ENCODE measurements around the gene BEND3. TPM values are rescaled to one million over a fixed set of nuclear protein-coding genes. Genes with fewer than 3 reads are reported as not detected.
"Not testable (repeated sequence)": the region's sequence is repeated elsewhere in the genome, so short reads cannot be mapped to it uniquely, and the experiment has no call there.

BEND3 gene
- polyA plus RNA-seq, 1 donor = 3.7 TPM

DNA sequence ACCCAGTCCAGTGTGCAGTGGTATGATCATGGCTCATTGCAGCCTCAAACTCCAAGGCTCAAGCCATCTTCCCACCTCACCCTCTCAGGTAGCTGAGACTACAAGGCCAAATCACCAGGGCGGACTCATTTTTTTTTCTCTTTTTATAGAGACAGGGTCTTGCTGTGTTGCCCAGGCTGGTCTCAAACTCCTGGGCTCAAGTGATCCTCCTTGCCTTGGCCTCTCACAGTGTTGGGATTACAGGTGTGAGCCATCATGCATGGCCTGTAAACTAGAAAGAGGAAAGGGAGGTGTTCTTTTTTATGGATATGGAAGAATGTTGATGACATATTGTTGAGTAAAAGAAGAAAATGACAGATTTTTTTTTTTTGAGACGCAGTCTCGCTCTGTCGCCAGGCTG lies 5.1 kb upstream of the BEND3 start:
- DNase-seq = no peak

DNA sequence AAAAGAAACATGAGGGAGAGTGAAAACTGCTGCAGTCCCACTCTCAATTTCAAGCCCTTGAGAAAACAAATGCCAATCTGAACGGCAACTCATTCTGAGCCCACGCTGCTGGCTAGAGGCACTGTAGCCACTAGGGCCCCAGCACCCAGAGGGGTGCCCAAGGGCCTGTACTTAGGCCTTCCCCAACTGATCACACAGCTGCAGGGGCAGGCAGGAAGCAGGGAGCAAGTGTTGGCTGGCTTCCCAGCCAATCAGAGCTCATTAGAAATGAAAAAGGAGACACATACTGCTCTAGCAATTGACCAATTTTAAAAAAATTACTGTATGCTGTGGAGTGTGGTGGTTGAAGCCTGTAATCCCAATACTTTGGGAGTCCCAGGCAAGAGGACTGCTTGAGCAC lies 3.7 kb upstream of the BEND3 start:
- no peak for DNase-seq

DNA sequence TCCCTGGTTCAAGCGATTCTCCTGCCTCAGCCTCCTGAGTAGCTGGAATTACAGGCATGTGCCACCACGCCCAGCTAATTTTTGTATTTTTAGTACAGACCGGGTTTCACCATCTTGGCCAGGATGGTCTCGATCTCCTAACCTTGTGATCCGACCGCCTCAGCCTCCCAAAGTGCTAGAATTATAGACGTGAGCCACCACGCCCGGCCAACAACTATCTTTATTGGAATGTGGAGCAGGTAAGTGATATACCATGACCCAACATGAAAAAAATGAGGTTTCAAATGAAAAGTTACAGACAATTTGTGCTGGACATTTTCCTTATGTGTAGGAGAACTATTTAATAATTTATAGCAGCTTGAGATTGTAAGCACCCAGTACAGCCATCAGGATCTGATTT lies 3.2 kb upstream of the BEND3 start:
- not testable (repeated sequence) for DNase-seq

DNA sequence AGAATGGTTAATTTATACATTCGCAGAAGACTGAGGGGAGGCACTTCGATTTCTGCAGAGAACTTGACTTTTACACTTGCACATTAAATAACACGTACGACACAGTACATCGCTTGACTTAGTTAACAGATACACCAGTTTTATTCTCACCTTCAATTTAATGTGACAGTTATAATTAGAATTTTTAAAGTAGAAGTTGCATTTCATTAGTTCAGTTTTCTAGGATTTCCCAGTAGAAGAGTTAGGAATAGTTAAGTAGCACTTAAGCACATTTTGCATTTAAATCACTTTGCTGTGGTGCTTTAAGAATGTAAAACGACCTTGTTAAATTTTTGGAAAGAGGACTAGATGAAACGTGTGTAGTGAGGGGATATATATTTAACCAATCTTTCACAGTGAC lies 1.6 kb upstream of the BEND3 start:
- DNase-seq = no peak

DNA sequence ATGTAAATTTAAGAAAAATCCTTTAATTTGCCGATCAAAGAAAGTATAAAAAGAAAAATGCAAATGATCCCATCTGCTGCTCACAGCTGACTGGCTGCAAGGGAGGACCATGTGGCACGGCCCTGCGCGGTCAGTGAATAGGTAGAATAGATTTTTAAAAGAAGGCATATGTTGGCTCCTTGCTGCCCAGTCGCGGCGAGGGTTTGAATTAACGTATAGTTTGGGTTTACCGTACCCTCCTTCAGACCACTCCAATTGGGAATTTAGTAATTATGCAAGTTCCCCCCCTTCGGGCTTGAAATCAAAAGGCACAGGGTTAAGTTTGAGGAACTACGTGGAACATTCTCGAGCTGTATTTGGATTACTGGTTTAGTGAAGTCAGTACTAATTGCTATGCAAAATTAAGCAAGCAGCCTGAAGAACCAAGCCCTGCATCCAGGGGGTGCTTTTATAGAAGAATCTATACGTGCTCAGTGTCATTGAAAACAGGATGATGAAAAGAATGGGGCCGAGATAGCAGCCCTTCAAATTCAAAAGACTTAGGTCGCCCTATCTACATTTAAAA lies 1.1 kb upstream of the BEND3 start:
- DNase-seq = no peak

DNA sequence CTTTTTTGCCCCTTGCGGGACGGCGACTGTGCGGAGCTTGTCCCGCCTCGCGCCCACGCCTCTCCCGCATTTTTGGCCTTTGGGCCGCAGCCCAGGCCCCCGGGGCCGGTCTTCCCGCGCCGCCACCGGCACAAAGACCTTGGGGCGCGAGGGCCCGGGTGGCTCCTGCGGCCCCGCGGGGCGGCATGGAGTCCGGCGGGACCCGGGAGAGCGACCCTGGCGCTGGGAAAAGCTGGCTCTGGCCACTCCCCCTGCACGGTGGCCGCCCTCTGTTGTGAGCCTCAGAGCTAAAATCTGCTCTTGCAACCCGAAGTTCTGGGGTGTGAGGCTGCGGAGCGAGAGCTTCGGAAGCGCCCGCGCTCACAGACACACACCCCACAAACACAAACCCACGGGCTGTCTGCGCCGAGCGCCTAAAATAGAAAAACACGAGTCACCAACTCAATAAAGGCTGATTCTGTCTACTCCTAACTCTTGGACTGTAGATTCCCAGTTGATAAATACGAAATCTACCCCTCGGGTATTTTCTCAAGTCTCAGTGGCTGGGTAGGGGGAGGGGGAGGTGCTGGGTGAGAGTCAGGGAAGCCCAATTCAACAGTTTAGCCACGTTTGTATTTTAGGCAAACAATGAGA lies 496 bp upstream of the BEND3 start:
- DNase-seq = peak; percentile 42

DNA sequence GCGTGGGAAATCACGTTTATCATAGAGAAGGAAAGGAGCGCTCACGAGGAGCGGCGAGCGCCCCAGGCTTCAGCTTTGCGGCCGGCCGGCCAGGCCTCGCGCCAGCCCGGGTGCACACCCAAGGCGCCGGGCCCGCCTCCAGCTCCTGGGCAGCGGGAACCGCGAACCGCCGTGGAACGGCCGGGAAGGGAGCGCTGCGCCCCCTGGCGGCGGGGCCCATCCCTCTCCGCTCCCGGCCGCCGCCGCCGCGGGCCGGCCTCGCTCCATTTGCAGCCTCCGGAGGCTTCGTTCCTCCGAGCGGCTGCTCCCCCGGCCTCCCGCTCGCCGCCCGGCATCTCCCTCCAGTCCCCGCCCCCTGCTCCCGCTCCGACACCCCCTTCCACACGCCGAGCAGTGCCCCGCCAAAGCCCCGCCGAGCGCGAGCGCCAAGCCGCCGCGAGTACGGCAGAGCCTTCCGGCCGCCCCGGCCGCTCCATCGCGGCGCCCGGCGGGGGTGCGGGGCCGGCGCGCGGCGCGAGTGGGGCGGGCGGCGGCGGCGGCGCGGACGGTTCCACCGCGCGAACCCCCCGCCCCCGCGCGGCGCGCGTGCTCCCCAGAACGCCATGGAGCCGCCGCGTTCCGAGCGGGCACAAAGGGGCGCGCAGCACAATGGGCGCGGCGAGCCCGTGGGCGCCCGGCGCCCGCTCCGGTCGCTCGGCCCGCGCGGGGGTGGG lies 946 bp downstream of the BEND3 start:
- DNase-seq = peak; percentile 89

DNA sequence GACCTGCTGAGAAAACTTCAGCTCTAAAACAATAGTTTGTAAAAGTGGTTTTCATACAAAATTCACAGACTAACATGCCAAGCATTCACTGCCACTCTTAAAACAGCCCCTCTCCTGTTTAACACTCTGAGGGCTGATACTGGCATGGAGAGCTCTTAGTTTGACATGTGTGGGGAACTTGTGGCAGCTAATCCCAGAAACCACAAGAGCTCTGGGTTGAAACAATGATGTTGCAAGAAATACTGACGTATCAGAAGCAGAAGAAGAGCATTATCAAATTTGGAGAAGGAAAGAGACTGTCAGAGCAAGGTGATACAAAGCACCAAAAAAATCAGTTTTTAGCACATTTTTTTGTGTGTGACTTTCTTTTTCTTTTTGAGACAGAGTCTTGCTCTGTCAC lies 5.1 kb downstream of the BEND3 start:
- no peak for DNase-seq

DNA sequence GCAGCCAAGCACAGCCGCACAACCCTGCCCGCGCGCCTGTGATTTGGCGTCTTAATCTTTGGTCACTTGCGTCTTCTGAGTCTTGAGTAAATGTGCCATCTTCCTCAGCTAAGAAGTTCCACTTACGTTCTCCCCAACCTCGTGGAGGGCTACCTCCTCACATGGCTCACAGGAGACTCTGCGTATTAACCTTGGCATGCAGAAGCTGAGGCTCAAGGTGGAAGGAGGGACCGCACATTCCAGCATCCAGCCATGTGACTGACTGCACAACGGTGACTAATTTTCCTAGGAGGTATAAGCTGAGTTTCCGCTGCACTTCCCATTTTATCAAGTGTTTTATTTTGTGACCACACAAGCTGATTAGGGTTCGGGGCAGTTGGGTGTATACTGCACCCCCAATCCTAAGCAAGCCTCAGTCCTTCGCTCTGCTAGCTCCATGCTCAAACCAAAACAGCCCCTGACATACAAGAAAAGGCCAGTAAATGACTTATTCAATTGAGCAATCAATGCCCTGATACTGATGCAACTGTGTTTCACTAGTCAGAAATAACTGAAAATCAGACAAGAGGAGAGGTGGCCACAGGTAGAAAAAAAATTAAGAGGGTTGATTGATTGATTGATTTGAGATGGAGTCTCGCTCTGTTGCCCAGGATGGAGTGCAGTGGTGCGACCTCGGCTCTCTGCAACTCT lies 7.0 kb downstream of the BEND3 start:
- DNase-seq = no peak

DNA sequence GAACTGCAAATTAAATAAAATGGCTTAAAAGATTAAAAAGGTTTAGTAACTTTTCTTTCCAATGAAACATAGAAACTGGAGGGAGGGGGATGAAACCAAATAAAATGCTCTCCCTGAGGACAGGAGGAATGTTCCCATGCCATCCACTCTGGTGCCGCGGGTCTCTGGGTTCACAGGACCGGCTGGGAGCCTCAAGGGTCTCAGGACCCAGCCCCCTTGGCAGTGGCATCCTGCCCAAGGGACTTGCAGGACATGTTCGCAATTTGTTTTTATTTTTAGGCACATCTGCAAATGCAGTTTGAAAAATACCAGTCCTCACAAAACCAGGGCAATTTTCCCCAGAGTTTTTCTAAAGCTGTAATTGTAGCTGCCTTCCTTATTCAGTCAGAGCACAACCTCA lies 7.5 kb downstream of the BEND3 start:
- DNase-seq = no peak

DNA sequence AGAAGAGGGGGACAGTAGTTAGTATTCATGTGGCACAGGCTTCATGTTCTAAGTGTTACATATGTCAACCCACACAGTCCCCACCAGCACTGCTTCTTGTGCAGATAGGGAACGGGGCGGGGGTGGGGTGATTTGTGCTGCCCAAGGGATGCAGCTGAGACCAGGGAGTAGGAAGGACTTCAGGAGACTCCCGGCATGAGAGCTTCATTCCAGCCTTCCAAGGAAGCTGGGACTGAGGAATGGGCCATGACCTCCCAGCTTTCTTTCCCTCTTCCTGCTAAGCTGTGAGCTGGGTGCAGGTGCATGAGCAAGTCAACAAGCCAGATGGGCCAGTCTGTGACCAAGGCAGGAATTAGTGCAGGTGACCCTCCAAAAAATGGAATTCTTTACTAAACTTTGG lies 9.2 kb downstream of the BEND3 start:
- no peak for DNase-seq

DNA sequence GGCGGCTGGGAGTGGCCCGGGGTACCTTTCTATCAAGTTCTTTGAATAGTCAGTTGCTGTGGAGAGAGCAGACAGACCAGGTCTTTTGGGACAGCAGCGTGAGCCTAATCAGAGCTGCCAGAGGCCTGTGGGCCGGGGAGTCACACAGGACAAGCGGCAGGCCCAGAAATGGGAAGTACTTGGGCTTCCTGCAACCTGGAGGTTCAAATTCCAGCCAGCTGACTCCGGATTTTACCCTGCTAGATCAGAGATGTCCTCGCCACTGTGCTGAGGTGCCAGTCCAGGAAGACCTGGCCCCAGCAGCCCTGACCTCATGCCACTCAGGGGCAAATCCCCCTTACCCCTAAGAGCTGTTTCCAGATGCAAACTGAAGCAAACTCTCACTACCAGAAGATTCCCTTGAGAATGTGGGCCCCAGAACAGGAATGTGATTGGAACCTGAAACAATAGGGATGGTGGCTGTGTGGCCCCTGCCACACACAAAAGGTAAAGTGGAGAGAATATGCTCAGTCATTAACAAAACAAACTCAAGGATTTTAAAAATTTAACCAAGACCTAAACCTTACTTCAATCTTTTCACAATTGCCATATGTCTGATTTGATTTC lies 9.7 kb downstream of the BEND3 start:
- no peak for DNase-seq

DNA sequence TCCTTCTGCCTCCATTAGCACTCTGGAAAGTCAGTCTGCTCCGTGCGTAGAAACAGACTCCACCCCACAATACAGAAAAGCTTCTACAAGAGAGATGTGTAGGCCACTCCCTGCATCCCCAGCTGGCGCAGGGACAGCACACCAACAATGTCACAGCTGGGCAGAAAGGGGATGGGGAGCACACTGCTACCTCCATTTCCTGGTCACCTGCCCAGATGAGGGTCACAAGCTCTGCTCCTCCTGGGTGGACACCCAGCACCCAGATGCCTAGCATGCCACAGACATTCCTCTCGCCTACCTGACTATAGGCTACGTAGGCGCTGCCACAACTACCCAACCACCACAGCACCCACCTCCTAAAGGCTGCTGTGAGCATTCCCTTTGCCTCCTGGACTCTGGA lies 12.2 kb downstream of the BEND3 start:
- DNase-seq = no peak

DNA sequence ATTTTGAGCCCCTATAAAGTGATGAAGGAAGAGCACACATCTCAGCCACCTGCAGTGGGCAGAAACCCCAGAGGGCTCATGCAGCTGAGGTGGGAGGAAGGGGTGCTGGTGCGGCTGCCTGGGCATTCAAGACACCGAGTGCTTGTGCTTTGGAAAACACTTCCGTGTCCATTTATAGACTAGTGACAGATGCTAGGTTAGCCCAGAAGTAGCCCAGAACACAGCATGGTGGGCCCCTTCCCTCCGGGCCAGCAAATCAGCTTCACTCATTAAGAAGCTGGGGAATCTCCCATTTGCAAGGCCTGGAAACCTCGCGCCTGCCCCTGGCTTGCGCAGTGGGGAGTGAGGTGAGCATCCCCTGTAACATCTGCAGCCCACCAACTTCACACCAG lies 12.9 kb downstream of the BEND3 start:
- DNase-seq = no peak

DNA sequence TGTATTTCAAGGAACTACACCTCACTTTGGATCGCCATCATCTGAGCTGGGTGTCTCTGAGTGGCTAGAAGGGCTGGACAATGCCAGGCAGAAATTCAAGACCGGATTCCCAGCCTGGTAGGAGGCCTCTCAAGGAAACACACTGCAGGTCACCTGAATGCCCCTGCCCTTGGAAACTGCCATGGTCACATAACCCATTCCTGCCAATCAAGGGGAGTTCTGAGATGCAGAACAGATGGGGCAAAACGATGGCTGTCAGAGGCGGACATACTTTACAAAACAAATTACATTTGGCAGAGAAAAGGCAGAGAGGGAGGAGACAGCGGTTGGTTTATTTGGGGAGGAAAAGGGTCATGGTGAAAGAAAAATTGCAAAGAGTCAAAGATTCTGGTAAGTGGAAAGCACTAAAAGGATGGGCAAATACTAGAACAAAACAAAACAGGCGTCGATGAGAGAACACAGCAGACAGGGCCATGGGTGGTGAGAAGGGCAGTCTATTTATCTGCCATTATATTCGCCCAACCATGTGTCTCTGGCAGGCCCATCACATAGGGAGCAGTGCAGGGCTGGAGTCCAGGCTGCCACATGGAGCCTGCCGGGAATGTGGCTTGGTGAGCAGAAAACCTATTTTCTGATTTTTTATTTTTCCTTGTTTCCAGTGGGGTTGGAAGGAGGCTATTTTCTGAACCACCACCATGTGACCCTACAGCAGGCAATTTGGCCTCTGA lies 13.5 kb downstream of the BEND3 start:
- DNase-seq = no peak

DNA sequence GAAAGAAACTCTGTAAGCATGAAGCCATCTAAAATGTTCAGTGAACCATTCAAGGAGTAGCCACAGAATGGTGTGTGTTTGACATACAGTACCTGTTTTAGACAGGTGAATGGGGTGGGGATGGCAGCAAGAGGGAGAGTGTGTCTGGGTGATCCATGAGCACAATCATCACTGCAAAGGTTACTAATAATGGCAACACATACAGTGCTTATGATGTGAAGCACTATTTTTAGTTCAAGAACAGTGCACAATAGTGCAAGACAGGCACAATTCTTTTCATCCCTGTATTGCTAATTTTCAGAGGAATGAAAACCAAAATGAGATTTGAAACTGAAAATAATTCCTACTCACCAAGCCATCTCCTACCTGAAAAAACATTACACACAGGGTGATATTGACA lies 14.1 kb downstream of the BEND3 start:
- no peak for DNase-seq

DNA sequence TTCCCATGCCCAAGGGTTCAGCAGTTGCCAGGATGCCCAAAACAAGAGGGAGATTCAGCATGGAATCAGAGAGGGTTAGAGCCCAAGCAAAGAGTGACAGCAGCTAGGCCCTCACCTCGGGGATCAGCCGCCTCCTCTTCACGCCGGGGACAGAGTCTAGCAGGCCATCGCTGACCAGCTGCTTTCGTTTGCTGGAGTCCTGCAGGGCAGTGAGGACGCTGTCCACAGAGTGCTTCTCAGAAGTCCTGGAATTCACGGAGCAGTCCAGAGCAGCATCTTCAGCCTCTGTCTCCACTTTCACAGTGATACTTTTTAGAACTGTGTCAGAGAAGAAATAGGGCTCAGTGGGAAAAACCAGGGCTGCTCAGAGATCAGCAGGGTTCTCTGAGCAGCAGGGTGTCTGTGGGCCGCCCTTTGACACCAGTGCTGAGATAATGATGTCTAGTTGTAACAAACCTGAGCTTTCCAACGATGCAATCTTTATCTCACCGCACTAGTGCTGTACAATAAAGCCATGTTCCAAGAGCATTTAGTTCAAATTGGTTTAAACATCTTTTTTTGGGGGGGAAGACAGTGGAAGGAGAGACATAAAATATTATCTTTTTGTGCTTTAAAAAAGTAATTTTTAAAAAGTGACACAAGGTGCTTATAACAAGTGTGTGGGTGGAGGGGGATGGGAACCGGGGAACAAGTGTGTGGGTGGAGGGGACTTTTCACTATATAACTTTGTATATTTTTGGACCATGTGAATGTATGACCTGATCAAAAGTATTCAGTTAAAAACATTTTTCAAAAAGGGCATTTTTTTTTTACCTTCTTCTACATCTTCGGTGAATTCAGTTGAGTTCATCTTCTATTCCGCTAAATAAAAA lies 16.6 kb downstream of the BEND3 start:
- DNase-seq = no peak

DNA sequence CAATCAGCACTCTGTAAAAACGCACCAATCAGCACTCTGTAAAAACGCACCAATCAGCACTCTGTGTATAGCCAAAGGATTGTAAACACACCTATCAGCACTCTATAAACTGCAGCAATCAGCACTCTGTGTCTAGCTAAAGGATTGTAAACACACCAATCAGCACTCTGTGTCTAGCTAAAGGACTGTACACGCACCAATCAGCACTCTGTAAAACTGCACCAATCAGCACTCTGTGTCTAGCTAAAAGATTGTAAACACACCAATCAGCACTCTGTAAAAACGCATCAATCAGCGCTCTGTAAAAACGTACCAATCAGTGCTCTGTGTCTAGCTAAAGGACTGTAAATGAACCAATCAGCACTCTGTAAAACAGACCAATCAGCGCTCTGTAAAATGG lies 30.9 kb downstream of the BEND3 start:
- DNase-seq = not testable (repeated sequence)

DNA sequence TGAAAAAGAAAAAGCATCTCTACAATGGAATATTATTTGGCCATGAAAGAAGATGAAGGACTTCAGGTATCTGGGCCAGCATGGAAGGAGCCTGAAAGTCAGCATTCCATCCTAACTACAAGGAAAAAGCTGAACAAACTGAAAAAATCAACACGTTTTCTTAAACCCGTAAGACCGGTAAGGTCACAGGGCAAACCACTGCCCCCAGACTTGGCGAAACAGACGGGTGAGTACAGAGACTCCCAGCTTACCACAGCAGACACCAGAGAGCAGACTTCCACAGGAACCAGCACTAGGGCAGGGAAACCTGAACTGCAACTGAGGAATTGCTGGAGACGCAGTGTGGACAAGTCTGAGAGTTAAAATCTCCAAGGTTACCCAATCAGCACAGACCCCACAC lies 31.4 kb downstream of the BEND3 start:
- DNase-seq = no peak

DNA sequence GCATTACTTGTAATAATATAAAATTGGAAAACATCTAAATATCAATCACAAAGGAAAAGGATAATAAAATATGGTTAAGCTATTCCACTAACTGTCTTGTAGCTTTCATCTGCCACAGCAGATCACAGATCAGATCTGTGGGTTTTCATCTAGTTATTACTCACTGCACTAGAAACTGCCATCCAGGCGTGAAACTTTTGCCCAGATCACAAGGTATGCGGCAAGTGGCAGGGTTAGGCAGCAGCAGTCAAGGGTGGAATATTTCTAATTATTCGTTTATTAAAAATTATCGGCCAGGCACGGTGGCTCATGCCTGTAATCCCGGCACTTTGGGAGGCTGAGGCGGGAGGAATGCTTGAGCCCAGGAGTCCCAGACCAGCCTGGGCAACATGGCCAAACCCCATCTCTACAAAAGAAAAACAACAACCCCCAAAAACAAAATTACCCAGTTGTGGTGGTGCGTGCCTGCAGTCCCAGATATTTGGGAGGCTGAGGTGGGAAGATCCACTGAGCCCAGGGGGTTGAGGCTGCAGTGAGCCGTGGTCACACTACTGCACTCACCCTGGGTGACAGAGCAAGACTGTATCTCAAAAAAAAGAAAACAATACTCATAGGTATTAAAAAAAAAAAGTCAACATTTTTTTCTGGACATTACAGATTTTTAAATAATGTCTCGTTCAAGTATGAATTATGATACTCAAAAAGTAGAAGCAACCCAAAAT lies 32.1 kb downstream of the BEND3 start:
- no peak for DNase-seq

DNA sequence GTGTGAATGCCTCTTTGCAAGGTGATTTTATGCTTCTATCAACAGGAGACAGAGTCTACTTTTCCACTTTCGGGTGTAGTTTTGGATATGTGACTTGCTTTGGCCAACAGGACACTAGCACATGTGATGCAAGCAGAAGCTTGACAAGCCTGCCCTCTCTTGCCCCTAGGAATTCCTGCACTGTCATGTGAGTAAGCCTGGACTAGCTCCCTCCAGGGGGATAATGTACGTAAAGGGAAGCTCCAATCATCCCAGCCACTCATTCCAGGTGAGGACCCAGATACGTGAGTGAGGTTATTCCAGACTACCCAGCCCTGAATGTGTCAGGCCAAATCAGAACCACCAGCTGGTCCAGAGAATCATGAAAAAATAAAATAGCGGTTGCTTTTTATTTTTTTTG lies 33.3 kb downstream of the BEND3 start:
- no peak for DNase-seq
